T-helper 1 cell treated with Interleukin-12 subunit alpha and Interleukin-12 subunit beta and Interleukin-4 antibody, amounts not matched to agents 30 μg/mL and 1 μg/mL, for 36 hours (primary cell): ENCODE data around the gene FOXD2.

Experiments used
- H3K27ac Mint-ChIP-seq: one replicate; pipeline ENCODE4 v1.8.0; 2021; ENCODE audit warnings: mild to moderate bottlenecking, mixed read lengths
- H3K27me3 Mint-ChIP-seq: one replicate; pipeline ENCODE4 v1.8.0; 2021; ENCODE audit warnings: low read depth, mixed read lengths
- H3K36me3 Mint-ChIP-seq: one replicate; pipeline ENCODE4 v1.8.0; 2021; ENCODE audit warnings: low read depth, mixed read lengths
- H3K4me1 Mint-ChIP-seq: one replicate; pipeline ENCODE4 v1.8.0; 2021; ENCODE audit warnings: low read depth, mixed read lengths
- H3K4me3 Mint-ChIP-seq: one replicate; pipeline ENCODE4 v1.8.0; 2021; ENCODE audit warnings: mild to moderate bottlenecking, moderate library complexity, mixed read lengths
- H3K9me3 Mint-ChIP-seq: one replicate; pipeline ENCODE4 v1.8.0; 2021; ENCODE audit warnings: mixed read lengths

FOXD2 gene

GRCh38 chr1:47409311-47410067 lies 28.4 kb upstream of the FOXD2 start:
- no peaks in the 10 kb centered on the region for H3K9me3 Mint-ChIP-seq
- H3K36me3 Mint-ChIP-seq = no peaks in the 10 kb centered on the region
- H3K4me3 Mint-ChIP-seq = no peak overlapping the region
- peaks cover 27% of the 10 kb centered on the region for H3K27me3 Mint-ChIP-seq
- H3K4me1 Mint-ChIP-seq = no peaks in the 10 kb centered on the region
- no peak overlapping the region for H3K27ac Mint-ChIP-seq

DNA sequence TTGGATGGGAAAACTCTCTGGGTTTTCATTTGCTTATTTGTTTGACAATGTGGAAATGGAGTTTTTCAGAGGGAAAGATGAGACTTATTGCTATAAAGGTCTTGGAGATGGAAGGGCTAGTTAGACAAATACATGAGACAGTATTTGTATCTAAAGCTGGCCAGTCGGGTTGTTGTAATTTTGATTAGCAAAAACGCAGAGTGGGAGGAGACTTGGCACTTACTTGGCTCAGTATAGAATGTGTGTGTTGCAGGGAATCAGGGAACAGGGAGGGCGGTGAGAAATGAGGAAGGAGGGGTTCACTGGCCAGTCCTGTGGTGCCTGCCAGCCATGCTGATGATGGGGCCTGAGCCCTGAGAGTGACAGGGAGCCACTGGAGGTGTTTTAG lies 27.8 kb upstream of the FOXD2 start:
- Mint-ChIP-seq H3K4me1 (no peaks in the 10 kb centered on the region), H3K9me3 (no peaks in the 10 kb centered on the region), H3K36me3 (no peaks in the 10 kb centered on the region), H3K27me3 (peaks cover 30% of the 10 kb centered on the region), H3K4me3 (no peak overlapping the region), H3K27ac (no peak overlapping the region)

DNA sequence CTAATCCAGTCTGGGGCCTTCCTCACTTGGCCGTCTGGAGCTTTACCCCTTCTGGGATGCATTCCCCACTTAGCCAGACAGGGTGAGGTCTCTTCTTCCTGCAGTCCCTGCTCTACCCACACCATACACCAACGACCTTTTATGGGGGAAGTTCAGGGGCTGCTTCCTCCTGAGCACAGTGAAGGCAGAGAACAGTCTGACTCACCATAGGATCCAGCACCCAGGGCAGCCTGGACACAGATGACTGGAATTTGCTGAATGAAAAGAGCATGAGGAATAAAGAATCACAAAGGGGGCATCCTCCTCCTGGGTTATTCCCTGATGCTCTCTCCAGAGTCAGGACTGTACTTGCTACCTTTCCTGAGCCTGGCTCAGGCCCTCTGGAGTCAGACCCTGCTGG lies 26.4 kb upstream of the FOXD2 start:
- Mint-ChIP-seq H3K4me3 (no peak overlapping the region), H3K9me3 (no peaks in the 10 kb centered on the region), H3K27ac (no peak overlapping the region), H3K36me3 (no peaks in the 10 kb centered on the region), H3K27me3 (peaks cover 34% of the 10 kb centered on the region), H3K4me1 (peaks cover under 1% of the 10 kb centered on the region)

DNA sequence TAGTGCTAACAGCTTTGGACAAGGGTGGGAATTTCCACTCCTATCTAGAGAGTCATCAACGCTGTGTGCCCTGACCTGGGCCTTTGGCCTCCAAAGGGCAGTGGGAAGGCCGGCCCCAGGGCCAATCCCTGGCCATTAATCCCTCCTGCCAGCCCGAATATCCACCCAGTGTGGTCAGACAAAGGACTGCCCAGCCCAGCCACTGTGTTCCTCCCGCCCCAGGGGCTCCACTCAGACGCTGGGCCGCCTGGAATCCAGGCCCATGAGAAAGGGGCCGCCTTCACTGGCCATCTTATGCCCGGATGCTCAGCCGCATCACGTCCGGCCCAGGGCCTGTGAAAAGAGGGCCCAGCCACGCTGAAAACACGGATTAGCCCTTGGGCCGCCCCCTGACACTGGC lies 25.4 kb upstream of the FOXD2 start:
- H3K4me3 Mint-ChIP-seq = no peak overlapping the region
- H3K9me3 Mint-ChIP-seq = no peaks in the 10 kb centered on the region
- peaks cover 5% of the 10 kb centered on the region for H3K4me1 Mint-ChIP-seq
- H3K27ac Mint-ChIP-seq = no peak overlapping the region
- H3K36me3 Mint-ChIP-seq = no peaks in the 10 kb centered on the region
- peaks cover 40% of the 10 kb centered on the region for H3K27me3 Mint-ChIP-seq

- Mint-ChIP-seq H3K36me3 (no peaks in the 10 kb centered on the region), H3K9me3 (no peaks in the 10 kb centered on the region), H3K4me3 (peak within 1 kb of the TSS; percentile 38), H3K4me1 (peaks cover 7% of the 10 kb centered on the region), H3K27me3 (peaks cover 61% of the 10 kb centered on the region), H3K27ac (no peak within 1 kb of the TSS)
These were observed 22.0 kb upstream of the FOXD2 start, which contains the start of gene FOXE3 for GRCh38 chr1:47415728-47416318. FOXE3 (plus strand) TSS chr1:47416285; CDS start chr1:47416316, 31 bp downstream.

- no peaks in the 10 kb centered on the region for H3K36me3 Mint-ChIP-seq
- H3K27ac Mint-ChIP-seq = no peak overlapping the region
- peaks cover 68% of the 10 kb centered on the region for H3K27me3 Mint-ChIP-seq
- H3K4me3 Mint-ChIP-seq = peak overlapping the region; percentile 38
- peaks cover 7% of the 10 kb centered on the region for H3K4me1 Mint-ChIP-seq
- H3K9me3 Mint-ChIP-seq = no peaks in the 10 kb centered on the region
These were observed 21.3 kb upstream of the FOXD2 start for GRCh38 chr1:47416319-47417169.

DNA sequence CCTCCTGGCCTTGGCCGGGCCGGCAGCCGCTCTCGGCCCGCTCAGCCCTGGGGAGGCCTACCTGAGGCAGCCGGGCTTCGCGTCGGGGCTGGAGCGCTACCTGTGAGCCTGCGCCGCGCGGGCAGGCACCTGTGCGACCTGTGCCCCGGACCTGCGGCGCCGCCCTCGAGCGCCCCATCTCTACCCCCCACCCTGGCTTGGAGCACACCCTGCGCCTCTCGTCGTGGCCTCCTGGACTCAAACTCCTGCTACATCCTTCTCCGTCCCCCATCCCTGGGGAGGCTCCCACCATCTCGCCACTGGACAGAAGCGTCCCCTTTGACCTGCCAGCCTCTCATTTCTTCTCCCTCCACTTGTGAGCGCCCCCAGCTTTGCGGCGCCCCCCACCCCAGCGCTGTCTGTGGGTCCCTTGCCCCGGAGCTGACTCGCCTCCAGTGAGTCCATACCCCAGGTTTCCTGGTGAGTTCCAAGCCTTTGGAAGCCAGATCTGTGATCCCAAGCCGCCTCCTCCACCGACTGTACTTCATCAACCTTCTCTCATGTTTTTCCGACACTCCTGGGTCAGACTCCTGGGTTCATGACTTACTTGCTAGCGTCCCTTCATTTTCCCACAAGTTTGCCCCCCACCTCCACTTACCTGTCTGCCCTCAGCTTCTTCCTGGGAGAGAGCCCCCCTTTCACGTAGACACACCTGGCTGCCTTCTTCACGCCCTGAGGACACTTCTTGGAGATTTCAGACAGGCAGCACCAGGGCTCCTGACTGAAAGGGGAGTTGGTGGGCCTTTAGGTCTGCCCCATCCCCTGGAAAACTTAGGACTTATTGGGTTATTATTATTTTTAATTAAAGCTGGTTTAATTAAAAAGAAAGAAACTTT lies 20.4 kb upstream of the FOXD2 start:
- Mint-ChIP-seq H3K4me3 (peak overlapping the region; percentile 33), H3K36me3 (no peaks in the 10 kb centered on the region), H3K27me3 (peaks cover 69% of the 10 kb centered on the region), H3K9me3 (no peaks in the 10 kb centered on the region), H3K4me1 (peaks cover 7% of the 10 kb centered on the region), H3K27ac (no peak overlapping the region)

DNA sequence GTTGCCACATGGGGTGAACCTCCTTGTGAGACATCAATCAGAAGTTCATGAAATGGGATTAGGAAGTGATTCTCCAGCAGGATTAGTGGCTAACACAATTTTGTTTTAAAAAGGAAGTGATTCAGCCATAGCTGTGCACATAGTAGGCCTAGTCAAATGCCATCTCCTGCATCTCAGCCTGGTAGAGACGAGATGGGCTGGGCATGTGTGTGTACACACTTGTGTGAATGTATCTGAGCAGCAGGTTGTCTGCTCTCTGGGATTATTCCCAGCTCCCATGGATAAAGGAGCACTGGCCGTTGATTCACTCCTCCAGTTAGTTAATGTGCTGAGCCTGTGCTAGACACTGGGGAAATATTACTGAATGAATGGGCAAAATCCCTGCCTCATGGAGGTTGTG lies 19.7 kb upstream of the FOXD2 start:
- Mint-ChIP-seq H3K36me3 (no peaks in the 10 kb centered on the region), H3K27me3 (peaks cover 69% of the 10 kb centered on the region)

DNA sequence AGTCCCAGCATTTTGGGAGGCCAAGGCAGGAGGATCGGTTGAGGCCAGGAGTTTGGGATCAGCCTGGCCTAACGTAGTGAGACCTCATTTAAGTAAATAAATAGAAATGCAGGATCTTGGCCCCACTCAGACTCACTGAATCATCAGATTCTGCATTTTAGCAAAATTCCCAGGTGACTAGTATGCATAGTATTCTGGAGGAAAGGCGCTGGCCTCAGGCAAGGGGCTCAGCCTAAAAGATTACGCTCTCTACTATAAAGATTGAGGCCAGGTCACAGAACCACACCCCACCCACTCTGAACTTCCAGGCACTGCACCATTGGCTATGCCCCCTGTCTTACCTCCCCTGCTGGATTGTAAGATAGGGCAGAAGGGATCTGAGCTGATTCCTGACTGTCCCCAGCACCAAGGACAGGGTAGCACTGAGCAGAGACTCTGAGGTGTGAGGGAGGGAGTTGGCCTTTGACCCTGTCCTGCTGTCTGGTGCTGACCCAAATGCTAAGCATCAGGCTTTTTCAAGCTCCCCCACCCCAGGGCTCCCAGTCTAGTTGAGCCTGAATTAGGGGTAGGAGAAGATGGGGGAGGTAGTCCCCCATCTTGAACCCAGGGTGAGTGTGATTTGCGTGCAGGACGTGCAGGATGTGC lies 19.0 kb upstream of the FOXD2 start:
- peaks cover 7% of the 10 kb centered on the region for H3K4me1 Mint-ChIP-seq
- no peak overlapping the region for H3K4me3 Mint-ChIP-seq
- no peaks in the 10 kb centered on the region for H3K36me3 Mint-ChIP-seq
- H3K27me3 Mint-ChIP-seq = peaks cover 72% of the 10 kb centered on the region
- no peaks in the 10 kb centered on the region for H3K9me3 Mint-ChIP-seq
- no peak overlapping the region for H3K27ac Mint-ChIP-seq

More for the DNA sequence above, 19.7 kb upstream of the FOXD2 start:
- no peaks in the 10 kb centered on the region for H3K9me3 Mint-ChIP-seq
- no peak overlapping the region for H3K4me3 Mint-ChIP-seq
- peaks cover 7% of the 10 kb centered on the region for H3K4me1 Mint-ChIP-seq
- H3K27ac Mint-ChIP-seq = no peak overlapping the region

DNA sequence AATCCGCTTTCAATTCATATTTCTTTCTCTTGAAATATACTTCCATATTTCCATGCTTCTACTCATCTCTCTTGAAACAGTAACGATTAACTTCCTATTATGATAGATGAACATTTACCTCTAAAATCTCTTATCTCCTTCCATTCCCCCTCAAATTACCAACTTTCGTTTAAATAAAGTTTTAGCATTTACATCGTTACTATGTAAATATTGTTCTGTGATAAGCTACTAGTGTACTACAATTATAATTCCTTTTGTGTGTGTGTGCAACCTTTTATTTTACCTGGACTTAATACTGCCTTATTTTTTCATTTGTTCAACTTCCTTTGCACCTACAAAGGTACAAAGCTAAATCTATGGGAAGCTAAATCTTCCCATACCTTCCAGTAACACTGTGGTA lies 17.3 kb upstream of the FOXD2 start:
- no peak overlapping the region for H3K27ac Mint-ChIP-seq

GRCh38 chr1:47423872-47424271 lies 14.0 kb upstream of the FOXD2 start:
- no peaks in the 10 kb centered on the region for H3K4me1 Mint-ChIP-seq
- H3K9me3 Mint-ChIP-seq = no peaks in the 10 kb centered on the region
- H3K27me3 Mint-ChIP-seq = peaks cover 43% of the 10 kb centered on the region
- no peak overlapping the region for H3K4me3 Mint-ChIP-seq
- H3K27ac Mint-ChIP-seq = no peak overlapping the region
- H3K36me3 Mint-ChIP-seq = no peaks in the 10 kb centered on the region

More for the DNA sequence above, 17.3 kb upstream of the FOXD2 start:
- H3K9me3 Mint-ChIP-seq = no peaks in the 10 kb centered on the region
- H3K36me3 Mint-ChIP-seq = no peaks in the 10 kb centered on the region
- peaks cover 67% of the 10 kb centered on the region for H3K27me3 Mint-ChIP-seq
- H3K4me3 Mint-ChIP-seq = no peak overlapping the region
- H3K4me1 Mint-ChIP-seq = peaks cover 7% of the 10 kb centered on the region

GRCh38 chr1:47424336-47424982 lies 13.4 kb upstream of the FOXD2 start:
- H3K36me3 Mint-ChIP-seq = no peaks in the 10 kb centered on the region
- H3K27ac Mint-ChIP-seq = no peak overlapping the region
- H3K9me3 Mint-ChIP-seq = no peaks in the 10 kb centered on the region
- no peaks in the 10 kb centered on the region for H3K4me1 Mint-ChIP-seq
- H3K27me3 Mint-ChIP-seq = peaks cover 38% of the 10 kb centered on the region
- no peak overlapping the region for H3K4me3 Mint-ChIP-seq

DNA sequence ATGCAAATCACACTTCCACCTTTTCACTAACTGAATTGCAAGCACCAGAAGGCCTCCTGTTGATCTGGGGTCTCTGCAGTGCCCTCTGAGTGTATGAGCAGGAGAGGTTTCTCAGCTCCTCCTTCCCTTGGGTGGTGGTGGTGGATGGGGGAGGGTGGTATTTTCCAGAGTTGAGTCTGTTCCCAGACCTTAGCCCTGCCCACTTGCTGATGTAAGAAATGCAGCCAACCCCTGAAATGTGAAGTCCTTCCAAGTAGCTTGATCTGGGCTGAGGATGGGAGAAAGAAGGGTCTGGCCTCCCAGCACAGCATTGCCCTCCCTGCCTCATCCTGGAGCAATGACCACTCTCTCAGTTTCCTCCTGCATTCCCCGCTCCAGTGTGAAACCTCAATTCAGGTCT lies 6.3 kb upstream of the FOXD2 start:
- Mint-ChIP-seq H3K4me3 (no peak overlapping the region), H3K4me1 (peaks cover 34% of the 10 kb centered on the region), H3K27me3 (peaks cover 56% of the 10 kb centered on the region), H3K36me3 (peaks cover 10% of the 10 kb centered on the region), H3K9me3 (no peaks in the 10 kb centered on the region), H3K27ac (no peak overlapping the region)
